Measurements from ENCODE around the gene L3HYPDH.

- TF ChIP-seq SOX5 (CRISPR knock-in tag; IDR thresholded peaks at IDR 0.05; ENCODE audit: borderline replicate concordance) (no peak), CTCF (CRISPR knock-in tag; IDR thresholded peaks at IDR 0.05) (no peak), FOXM1 (CRISPR knock-in tag; IDR thresholded peaks at IDR 0.05) (no peak), CENPBD1 (CRISPR knock-in tag; IDR thresholded peaks at IDR 0.05; ENCODE audit: borderline replicate concordance, low read depth) (no peak), POLR2AphosphoS5 (IDR thresholded peaks at IDR 0.05; ENCODE audit: low read depth, low read length) (no peak), TCF7 (IDR thresholded peaks at IDR 0.05; ENCODE audit: low read depth) (no peak), FOXP4 (CRISPR knock-in tag; IDR thresholded peaks at IDR 0.05) (no peak), TBP (CRISPR knock-in tag; IDR thresholded peaks at IDR 0.05) (no peak), ETV6 (CRISPR knock-in tag; conservative IDR thresholded peaks at IDR 0.05) (no peak), HNRNPL (IDR thresholded peaks at IDR 0.05; ENCODE audit: low read depth, low read length) (no peak), ATF3 (CRISPR knock-in tag; IDR thresholded peaks at IDR 0.05) (no peak), CREB1 (IDR thresholded peaks at IDR 0.05) (no peak), CREB1 (CRISPR knock-in tag; IDR thresholded peaks at IDR 0.05) (no peak)
Observed at GRCh38 chr14:59458486-59458885, 25.7 kb downstream of the L3HYPDH start.
